K562 (cell line): ENCODE measurements around the gene PLCB1. TPM values are rescaled to one million over a fixed set of nuclear protein-coding genes. Genes with fewer than 3 reads are reported as not detected.

Experiments used
- ATAC-seq: fragments of 200-7000 bp; cut with Tn5 transposase; 3 replicates; pipeline ENCODE4 v1.9.1; 2020; ENCODE audit warnings: moderate library complexity
- BruUV-seq: library from RNA; stranded (reverse); fragments of 400-500 nt; replicated peaks from 2 replicates; lab custom pipeline; 2021; lab: Mats Ljungman, UMichigan
- CTCF ChIA-PET: fragments of 300-600 bp; formaldehyde crosslinking; extraction: SDS; loops from one replicate; lab custom pipeline; 2021; ENCODE audit warnings: low intra/inter-chr PET ratio; lab: Yijun Ruan, JAX
- POLR2A ChIA-PET: fragments of 300-600, 350-650 bp; sonication (Branson Sonifier 250); formaldehyde crosslinking; extraction: SDS; loops from one replicate; lab custom pipeline; 2021; ENCODE audit warnings: antibody characterized with exemption, inconsistent platforms; lab: Yijun Ruan, JAX
- DNase-seq, 4 experiments: peaks; one replicate each; pipeline versions ENCODE4 v3.0.0 to v3.0.0-alpha.2; 2011 to 2018; ENCODE audit warnings: low spot score in 3 of 4, mixed read lengths in 3 of 4; ENCODE audit errors: extremely low read depth in 1 of 4
- FAIRE-seq: peaks from 2 replicates; lab custom pipeline; 2011; peaks lifted over from hg19 to GRCh38; lab: Jason Lieb, UNC
- H2AFZ ChIP-seq: 2 replicates; pipeline ENCODE4 v1.6.0; 2011; ENCODE audit warnings: low read depth, low read length, control low read depth, inconsistent platforms
- H3K27ac ChIP-seq: fragments of 200-600 bp; 3 replicates; pipeline ENCODE4 v1.8.0; 2011; ENCODE audit warnings: low read depth, mild to moderate bottlenecking, control low read depth, inconsistent platforms, low read length, moderate library complexity, mixed read lengths; ENCODE audit errors: extremely low read depth
- H3K27me3 ChIP-seq, 2 experiments: fragments of 300-600 bp in 1 of 2; 2 replicates in 1 of 2; 3 replicates in 1 of 2; pipeline versions ENCODE4 v1.6.0 to v1.8.0; 2011; ENCODE audit warnings: inconsistent platforms in 2 of 2, low read length in 2 of 2, mild to moderate bottlenecking in 1 of 2, mixed read lengths in 1 of 2, moderate library complexity in 1 of 2; ENCODE audit not compliant: control insufficient read depth in 2 of 2, insufficient read depth in 2 of 2
- H3K36me3 ChIP-seq: fragments of 300-600 bp; 3 replicates; pipeline ENCODE4 v1.8.0; 2011; ENCODE audit warnings: mild to moderate bottlenecking, low read length, inconsistent platforms; ENCODE audit not compliant: control insufficient read depth, insufficient read depth
- H3K4me1 ChIP-seq, 2 experiments: fragments of 200-600 bp in 1 of 2; replicated peaks in 1 of 2; 2 replicates in 1 of 2; 3 replicates in 1 of 2; pipeline versions ENCODE4 v1.5.1 to v1.8.0; 2011; ENCODE audit warnings: inconsistent platforms in 2 of 2, low read length in 2 of 2, mild to moderate bottlenecking in 1 of 2, mixed read lengths in 1 of 2, moderate library complexity in 1 of 2; ENCODE audit not compliant: control insufficient read depth in 2 of 2, insufficient read depth in 2 of 2
- H3K4me2 ChIP-seq: 2 replicates; pipeline ENCODE4 v1.6.1; 2011; ENCODE audit warnings: low read length, control low read depth, inconsistent platforms, mixed read lengths; ENCODE audit not compliant: insufficient read depth
- H3K4me3 ChIP-seq: fragments of 200-600 bp; sonication (generic), shearing (Covaris generic); 2 replicates; pipeline ENCODE4 v1.5.1; 2016; ENCODE audit warnings: control low read depth, inconsistent platforms
- H3K79me2 ChIP-seq: fragments of 200-600 bp; 3 replicates; pipeline ENCODE4 v1.8.0; 2011; ENCODE audit warnings: low read length, inconsistent platforms; ENCODE audit not compliant: control insufficient read depth, insufficient read depth
- H3K9ac ChIP-seq, 2 experiments: 2 replicates each; pipeline versions ENCODE4 v1.6.0 to v1.6.1; 2011; ENCODE audit warnings: low read depth in 2 of 2, low read length in 2 of 2, control low read depth in 1 of 2, inconsistent platforms in 1 of 2, mild to moderate bottlenecking in 1 of 2, mixed read lengths in 1 of 2; ENCODE audit not compliant: insufficient read depth in 1 of 2
- H3K9me1 ChIP-seq: one replicate; pipeline ENCODE4 v1.6.0; 2011; ENCODE audit warnings: inconsistent platforms, mild to moderate bottlenecking, low read length, moderate library complexity; ENCODE audit not compliant: control insufficient read depth, insufficient read depth
- H3K9me3 ChIP-seq: replicated peaks from 2 replicates; pipeline ENCODE4 v1.5.1; 2011; ENCODE audit warnings: low read depth, low read length, inconsistent platforms; ENCODE audit not compliant: control insufficient read depth, insufficient read depth
- H4K20me1 ChIP-seq: replicated peaks from 2 replicates; pipeline ENCODE4 v1.6.1; 2011; ENCODE audit warnings: low read length, inconsistent platforms, mixed read lengths; ENCODE audit not compliant: control insufficient read depth, insufficient read depth
- ASH1L ChIP-seq: fragments of 450-650 bp; IDR thresholded peaks from 2 replicates; pipeline ENCODE4 v1.6.1; 2018; ENCODE audit warnings: borderline replicate concordance, mild to moderate bottlenecking, low read depth; ENCODE audit not compliant: partially characterized antibody
- JUN ChIP-seq, 2 experiments: sonication (generic) in 1 of 2; formaldehyde crosslinking in 1 of 2; IDR thresholded peaks; 2 replicates each; pipeline versions ENCODE4 v1.6.1 to v1.8.0; 2012 to 2022; ENCODE audit warnings: borderline replicate concordance in 2 of 2, mild to moderate bottlenecking in 2 of 2, improper control_type of control experiment in 1 of 2, low read depth in 1 of 2, low read length in 1 of 2, missing genetic modification reagents in 1 of 2
- NCOR1 ChIP-seq: fragments of 450-650 bp; IDR thresholded peaks from 2 replicates; pipeline ENCODE4 v1.6.1; 2016; ENCODE audit warnings: mild to moderate bottlenecking, moderate library complexity
- NR2C1 ChIP-seq, 2 experiments: fragments of 450-650 bp; IDR thresholded peaks; 2 replicates each; pipeline ENCODE4 v1.6.1; 2017; ENCODE audit warnings: mild to moderate bottlenecking in 2 of 2, antibody characterized with exemption in 1 of 2, inconsistent platforms in 1 of 2, missing compliant biosample characterization in 1 of 2, missing genetic modification characterization in 1 of 2
- NR3C1 ChIP-seq: sonication (generic); formaldehyde crosslinking; IDR thresholded peaks from 2 replicates; pipeline ENCODE4 v1.8.1; 2022; ENCODE audit warnings: missing genetic modification reagents
- PHB ChIP-seq: fragments of 250-450 bp; sonication (Bioruptor Pico); IDR thresholded peaks from 2 replicates; pipeline ENCODE4 v1.5.0; 2021
- PHF21A ChIP-seq: fragments of 450-650 bp; IDR thresholded peaks from 2 replicates; pipeline ENCODE4 v1.6.1; 2017; ENCODE audit warnings: low read depth, borderline replicate concordance
- RERE ChIP-seq: sonication (generic); formaldehyde crosslinking; IDR thresholded peaks from 2 replicates; pipeline ENCODE4 v1.8.0; 2023; ENCODE audit warnings: missing genetic modification reagents, mild to moderate bottlenecking, borderline replicate concordance
- ZBTB7A ChIP-seq: IDR thresholded peaks from 2 replicates; pipeline ENCODE4 v1.6.1; 2011; ENCODE audit warnings: low read depth, mild to moderate bottlenecking, low read length, moderate library complexity, borderline replicate concordance; ENCODE audit not compliant: control insufficient read depth
- ZNF133 ChIP-seq: fragments of 250-450 bp; sonication (Bioruptor Pico); IDR thresholded peaks from 2 replicates; pipeline ENCODE4 v1.4.0; 2020; ENCODE audit warnings: mild to moderate bottlenecking
- ZNF24 ChIP-seq: fragments of 450-650 bp; IDR thresholded peaks from 2 replicates; pipeline ENCODE4 v1.6.1; 2016
- ZNF445 ChIP-seq: fragments of 250-450 bp; sonication (Bioruptor Pico); IDR thresholded peaks from 2 replicates; pipeline ENCODE4 v1.4.0; 2020; ENCODE audit warnings: low read depth, mild to moderate bottlenecking, moderate library complexity
- WGBS: fragments of 100-300 bp; shearing (Covaris generic); methylation state at CpG from one replicate; pipeline ENCODE4 v1.1.6; 2016; ENCODE audit warnings: low coverage, mixed read lengths; ENCODE audit not compliant: insufficient coverage; ENCODE audit errors: missing lambda C conversion rate; 5-methylcytosine and 5-hydroxymethylcytosine counted together
- in situ Hi-C: fragments of 300-500 bp; cut with MboI; formaldehyde crosslinking; loops from 4 replicates; pipeline ENCODE4 v1.15.0; 2018; ENCODE audit warnings: inconsistent platforms, mixed read lengths
- intact Hi-C: fragments of 100-400 bp; cut with micrococcal nuclease; formaldehyde crosslinking; loops from 2 replicates; pipeline ENCODE4 v1.14.2; 2022
- polyA plus RNA-seq, 8 experiments: library from polyadenylated mRNA; depleted of rRNA in 4 of 8; stranded (reverse) in 5 of 8; unstranded in 3 of 8; fragments of >200 nt; fragmentation: Nextera tagmentation in 2 of 8; fragmentation: Illumina TruSeq in 1 of 8; extraction: Ambion mirVana in 2 of 8; extraction: Trizol in 1 of 8; gene quantifications; 2 replicates each; pipeline versions ENCODE4 v1.2.1 to v1.2.3, GENCODE V29; 2011 to 2014; ENCODE audit warnings: inconsistent platforms in 1 of 8, missing spikeins in 1 of 8
- total RNA-seq, 7 experiments: library from RNA; depleted of rRNA in 6 of 7; stranded (reverse); fragments of >200 nt in 6 of 7; fragmentation: Illumina TruSeq in 2 of 7; extraction: Trizol in 2 of 7; gene quantifications; 2 replicates each; pipeline versions ENCODE4 v1.2.1 to v1.2.3, GENCODE V29; 2011 to 2021; ENCODE audit warnings: low replicate concordance in 1 of 7

The PLCB1 gene
- total and polyA plus RNA-seq, 9 of the 15 experiments (the other 6 are each of a cell fraction or from before 2014, with no cell fraction given): 0.34 to 3.1 (median 1.3) TPM

- CTCF ChIA-PET: no interaction called here
- no peak for TF ChIP-seq ASH1L
- TF ChIP-seq ZNF445 (CRISPR knock-in tag): no peak
- no peak for TF ChIP-seq PHF21A
- TF ChIP-seq NR3C1 (CRISPR knock-in tag): no peak
- TF ChIP-seq NCOR1: no peak
- TF ChIP-seq ZBTB7A: no peak
- TF ChIP-seq ZNF133 (CRISPR knock-in tag): no peak
Measured at GRCh38 chr20:8291873-8292272, 159.8 kb downstream of the PLCB1 start.

GRCh38 chr20:8292793-8293192, 160.7 kb downstream of the PLCB1 start:
- FAIRE-seq: no peak
- WGBS: 0% methylated on average over 1 of the region's 1 CpG
- TF ChIP-seq ZNF24 (no peak), PHB (CRISPR knock-in tag) (no peak), RERE (no peak), PHF21A (no peak), JUN (IDR thresholded peaks at IDR 0.05; ENCODE audit: borderline replicate concordance, low read depth, low read length) (no peak), JUN (CRISPR knock-in tag; IDR thresholded peaks at IDR 0.05; ENCODE audit: borderline replicate concordance) (no peak), NR2C1 (IDR thresholded peaks at IDR 0.05) (no peak), NR2C1 (tag; IDR thresholded peaks at IDR 0.05) (no peak)

More at GRCh38 chr20:8291873-8292272, 159.8 kb downstream of the PLCB1 start:
- ATAC-seq (no peak), DNase-seq (no peak), FAIRE-seq (no peak)
- POLR2A ChIA-PET: no interaction called here
- intact Hi-C loops (no loop called here), in situ Hi-C loops (no loop called here)
- Histone ChIP-seq H3K9me3 (no peaks in the 10 kb centered on the region), H3K36me3 (no peaks in the 10 kb centered on the region), H3K4me3 (no peak overlapping the region), H3K4me1 (no peaks in the 10 kb centered on the region), H3K9ac (no peak overlapping the region), H3K27me3 (no peaks in the 10 kb centered on the region), H3K79me2 (no peaks in the 10 kb centered on the region), H3K27ac (no peak overlapping the region), H4K20me1 (no peaks in the 10 kb centered on the region), H3K9me1 (no peaks in the 10 kb centered on the region), H2AFZ (no peak overlapping the region), H3K4me2 (no peak overlapping the region)
- 0% methylated on average over 1 of the region's 1 CpG for WGBS
- BruUV-seq: no TSS peak

More at GRCh38 chr20:8292793-8293192, 160.7 kb downstream of the PLCB1 start:
- H3K4me1 ChIP-seq: no peaks in the 10 kb centered on the region
- ATAC-seq (no peak), DNase-seq (no peak)
- no peaks in the 10 kb centered on the region for H3K9me1 ChIP-seq
- no peaks in the 10 kb centered on the region for H3K36me3 ChIP-seq
- H3K4me2 ChIP-seq: no peak overlapping the region
- H3K27me3 ChIP-seq: no peaks in the 10 kb centered on the region
- in situ Hi-C loops (no loop called here), intact Hi-C loops (no loop called here)
- no peak overlapping the region for H3K4me3 ChIP-seq
- H3K27ac ChIP-seq: no peak overlapping the region
- H4K20me1 ChIP-seq: no peaks in the 10 kb centered on the region
- CTCF ChIA-PET: no interaction called here
- no peak overlapping the region for H2AFZ ChIP-seq
- H3K9ac ChIP-seq: no peak overlapping the region
- no TSS peak for BruUV-seq
- no peaks in the 10 kb centered on the region for H3K9me3 ChIP-seq
- POLR2A ChIA-PET: no interaction called here
- no peaks in the 10 kb centered on the region for H3K79me2 ChIP-seq
